PC-9 (cell line): ENCODE results near the gene PKHD1. TPM values are rescaled to one million over a fixed set of nuclear protein-coding genes. Genes with fewer than 3 reads are reported as not detected.

Experiments used
- BruUV-seq: library from RNA; stranded (reverse); fragments of 400-500 nt; replicated peaks from 2 replicates; lab custom pipeline; 2021; lab: Mats Ljungman, UMichigan
- CTCF ChIA-PET: fragments of 300-600 bp; sonication (Branson Sonifier 250); formaldehyde crosslinking; loops from one replicate; lab custom pipeline; 2022; ENCODE audit warnings: antibody characterized with exemption; lab: Charles Lee
- POLR2A ChIA-PET: fragments of 300-600 bp; sonication (Branson Sonifier 250); formaldehyde crosslinking; loops from one replicate; lab custom pipeline; 2022; ENCODE audit warnings: antibody characterized with exemption; ENCODE audit not compliant: unreplicated experiment; lab: Charles Lee
- DNase-seq, 2 experiments: peaks; one replicate each; pipeline versions ENCODE4 v3.0.0 to v3.0.0-alpha.2; 2015 to 2022; ENCODE audit warnings: mixed read lengths in 1 of 2
- H2AFZ ChIP-seq: fragments of 200-600 bp; sonication (generic); 2 replicates; pipeline ENCODE4 v1.8.1; 2017; ENCODE audit warnings: antibody characterized with exemption
- H3F3A ChIP-seq: fragments of 200-600 bp; sonication (generic); 2 replicates; pipeline ENCODE4 v1.8.1; 2017; ENCODE audit warnings: antibody characterized with exemption, mild to moderate bottlenecking, low read depth; ENCODE audit not compliant: insufficient read depth
- H3K27ac ChIP-seq: fragments of 200-600 bp; sonication (generic); 2 replicates; pipeline ENCODE4 v1.6.1; 2016; ENCODE audit warnings: mixed run types
- H3K27me3 ChIP-seq: fragments of 200-600 bp; sonication (generic); 2 replicates; pipeline ENCODE4 v1.6.1; 2016; ENCODE audit warnings: low read depth, mixed run types; ENCODE audit not compliant: insufficient read depth
- H3K36me3 ChIP-seq: fragments of 200-600 bp; sonication (generic); 2 replicates; pipeline ENCODE4 v1.6.1; 2016; ENCODE audit warnings: low read depth, mixed run types
- H3K4me1 ChIP-seq: fragments of 200-600 bp; sonication (generic); replicated peaks from 2 replicates; pipeline ENCODE4 v1.6.1; 2016; ENCODE audit warnings: mixed run types; ENCODE audit not compliant: insufficient read depth
- H3K4me2 ChIP-seq: fragments of 200-600 bp; sonication (generic); 2 replicates; pipeline ENCODE4 v1.6.1; 2017; ENCODE audit warnings: mixed run types
- H3K4me3 ChIP-seq: fragments of 200-600 bp; sonication (generic); 2 replicates; pipeline ENCODE4 v1.6.1; 2016; ENCODE audit warnings: mixed run types
- H3K79me2 ChIP-seq: fragments of 200-600 bp; sonication (generic); 2 replicates; pipeline ENCODE4 v1.6.1; 2017; ENCODE audit warnings: low read depth, mixed run types
- H3K9me2 ChIP-seq: fragments of 200-600 bp; sonication (generic); 2 replicates; pipeline ENCODE4 v1.8.1; 2017; ENCODE audit warnings: mild to moderate bottlenecking; ENCODE audit not compliant: insufficient read depth
- H3K9me3 ChIP-seq: fragments of 200-600 bp; sonication (generic); 2 replicates; pipeline ENCODE4 v1.8.1; 2016; ENCODE audit warnings: low read depth; ENCODE audit not compliant: insufficient read depth
- H4K20me1 ChIP-seq: fragments of 200-600 bp; sonication (generic); 2 replicates; pipeline ENCODE4 v1.8.1; 2017; ENCODE audit not compliant: insufficient read depth
- CTCF ChIP-seq: fragments of 200-600 bp; sonication (generic); conservative IDR thresholded peaks from 2 replicates; pipeline ENCODE4 v1.6.1; 2017; ENCODE audit warnings: mixed run types, antibody characterized with exemption, mild to moderate bottlenecking, moderate library complexity
- EZH2 ChIP-seq: fragments of 200-600 bp; sonication (generic); IDR thresholded peaks from 2 replicates; pipeline ENCODE4 v1.8.0; 2017; ENCODE audit warnings: antibody characterized with exemption, low read depth
- intact Hi-C: fragments of 100-400 bp; cut with micrococcal nuclease; formaldehyde crosslinking; loops from one replicate; pipeline ENCODE4 v1.10.0; 2022; ENCODE audit not compliant: unreplicated experiment
- total RNA-seq: library from RNA; stranded (reverse); gene quantifications from 2 replicates; pipeline ENCODE4 v1.2.3, GENCODE V29; 2021

PKHD1 gene
- total RNA-seq, 1 experiment from 2014 or later = not detected

DNA sequence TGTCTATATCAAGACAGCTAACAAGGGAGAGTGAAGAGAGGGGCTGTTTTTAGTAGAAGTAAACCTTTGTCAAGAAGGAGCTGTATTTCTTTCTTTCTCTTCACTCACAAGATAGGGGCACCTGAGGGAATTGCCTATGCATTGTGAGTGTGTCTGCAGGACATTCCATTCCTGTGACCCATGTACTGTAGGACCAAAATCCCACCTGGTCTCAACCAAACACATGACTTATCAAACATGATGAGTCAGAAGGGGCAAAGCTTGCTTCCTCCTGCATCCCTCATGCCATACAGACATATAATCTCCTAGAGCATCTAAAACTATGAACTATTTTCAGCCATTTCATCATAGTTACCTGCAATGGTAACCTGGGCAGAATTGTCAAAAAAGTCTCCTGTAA, 21.8 kb downstream of the PKHD1 start:
- Histone ChIP-seq H3K27me3 (no peaks in the 10 kb centered on the region), H3K4me1 (no peaks in the 10 kb centered on the region), H3K79me2 (no peaks in the 10 kb centered on the region), H2AFZ (no peak overlapping the region), H3K36me3 (no peaks in the 10 kb centered on the region), H3K9me2 (no peaks in the 10 kb centered on the region), H4K20me1 (no peaks in the 10 kb centered on the region), H3K4me2 (no peak overlapping the region), H3K4me3 (no peak overlapping the region), H3F3A (no peaks in the 10 kb centered on the region), H3K27ac (no peak overlapping the region), H3K9me3 (no peaks in the 10 kb centered on the region)
- CTCF ChIA-PET = no interaction called here
- no peak for DNase-seq
- POLR2A ChIA-PET = no interaction called here
- no TSS peak for BruUV-seq
- TF ChIP-seq CTCF (no peak), EZH2 (no peak)
- intact Hi-C loops = no loop called here

- Histone ChIP-seq H3K4me1 (no peaks in the 10 kb centered on the region), H3F3A (no peaks in the 10 kb centered on the region), H4K20me1 (no peaks in the 10 kb centered on the region), H3K36me3 (no peaks in the 10 kb centered on the region), H3K4me2 (no peak overlapping the region), H2AFZ (no peak overlapping the region), H3K27me3 (no peaks in the 10 kb centered on the region), H3K79me2 (no peaks in the 10 kb centered on the region), H3K9me3 (no peaks in the 10 kb centered on the region), H3K27ac (no peak overlapping the region), H3K9me2 (no peaks in the 10 kb centered on the region), H3K4me3 (no peak overlapping the region)
- POLR2A ChIA-PET = no interaction called here
- CTCF ChIA-PET = no interaction called here
- intact Hi-C loops = no loop called here
- no TSS peak for BruUV-seq
- no peak for TF ChIP-seq EZH2
- TF ChIP-seq CTCF = 0 out of 2 replicates have a peak, but pooled peaks have one; percentile 14
- no peak for DNase-seq
Observed at GRCh38 chr6:52063584-52064344, 23.6 kb downstream of the PKHD1 start.

GRCh38 chr6:52061481-52061880, 25.9 kb downstream of the PKHD1 start:
- intact Hi-C loops = no loop called here
- Histone ChIP-seq H3K4me1 (no peaks in the 10 kb centered on the region), H3K79me2 (no peaks in the 10 kb centered on the region)

More at GRCh38 chr6:52061481-52061880, 25.9 kb downstream of the PKHD1 start:
- CTCF ChIA-PET = no interaction called here
- Histone ChIP-seq H3K36me3 (no peaks in the 10 kb centered on the region), H3K27me3 (no peaks in the 10 kb centered on the region), H4K20me1 (no peaks in the 10 kb centered on the region), H2AFZ (no peak overlapping the region), H3K27ac (no peak overlapping the region), H3K4me2 (no peak overlapping the region), H3K9me3 (no peaks in the 10 kb centered on the region), H3F3A (no peaks in the 10 kb centered on the region), H3K4me3 (no peak overlapping the region), H3K9me2 (no peaks in the 10 kb centered on the region)
- no peak for TF ChIP-seq EZH2
- no peak for TF ChIP-seq CTCF
- DNase-seq = no peak
- POLR2A ChIA-PET = no interaction called here
- no TSS peak for BruUV-seq
